ENCODE measurements around the gene MAPK6. TPM values are rescaled to one million over a fixed set of nuclear protein-coding genes. Genes with fewer than 3 reads are reported as not detected.
"Not testable (repeated sequence)": the region's sequence is repeated elsewhere in the genome, so short reads cannot be mapped to it uniquely, and the experiment has no call there.

Gene MAPK6
- total RNA-seq, 4 donors from 2014 or later, result 53.8 to 162 (median 69.2) TPM

DNA sequence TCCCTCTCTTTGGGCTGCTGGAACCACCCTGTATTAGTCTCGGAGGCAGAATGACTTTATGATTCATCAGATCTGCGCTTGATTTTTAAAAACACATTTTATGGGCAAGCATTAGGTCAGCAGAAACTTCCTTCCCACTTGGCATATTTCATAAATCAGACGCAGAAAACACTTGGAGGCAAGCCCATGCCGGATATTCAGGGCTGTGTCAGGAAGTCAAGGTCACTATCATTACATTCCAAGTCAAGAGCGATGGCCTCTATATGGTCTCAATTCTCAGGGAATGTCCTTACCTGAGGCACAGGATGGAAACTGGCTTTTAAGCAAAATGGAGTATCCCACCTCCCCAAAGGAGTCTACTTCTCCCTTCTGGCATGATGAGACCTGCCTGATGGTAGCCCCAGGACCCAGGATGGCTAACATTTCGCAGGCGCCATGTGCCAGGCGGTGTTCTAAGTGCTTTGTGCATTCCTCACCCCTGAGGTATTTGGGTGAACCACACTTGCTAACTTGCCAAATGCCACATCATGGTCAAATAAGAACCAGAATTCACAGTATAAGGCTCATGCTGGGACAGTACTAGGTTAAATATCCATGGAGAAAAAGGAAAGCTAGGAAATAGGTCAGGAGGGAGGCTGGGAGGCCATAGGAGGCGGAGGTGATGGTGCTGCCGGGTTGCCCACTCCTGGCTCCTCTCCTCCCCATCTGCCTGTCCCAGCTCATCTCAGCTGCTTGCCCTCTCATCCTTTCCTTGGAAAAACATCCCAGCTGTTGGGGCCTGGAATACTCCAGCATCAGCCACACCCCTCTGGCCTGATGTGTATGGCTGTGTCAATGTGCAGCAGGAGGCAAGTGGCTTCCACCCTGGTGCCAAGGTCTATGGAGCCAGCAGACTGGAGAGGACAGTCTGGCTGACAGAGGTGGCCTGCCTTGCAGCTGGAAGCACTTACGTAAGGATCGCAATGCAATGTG, 74.8 kb downstream of the MAPK6 start:
- Histone ChIP-seq H3K9me3 (peaks cover 0 to 5% (median 0%) of the 10 kb centered on the region in 3 donors), H3K36me3 (no peaks in the 10 kb centered on the region), H3K4me3 (no peak overlapping the region), H3K4me1 (peaks cover 29 to 48% (median 32%) of the 10 kb centered on the region in 3 donors), H3K27me3 (no peaks in the 10 kb centered on the region), H3K27ac (peak overlapping the region; percentile 78 to 84 (median 82))
- 38 to 40% methylated on average over 11 of the region's 12 CpGs for WGBS, 2 donors
- TF ChIP-seq POLR2A (IDR thresholded peaks at IDR 0.05), result no peak
- TF ChIP-seq, protein P1, sequence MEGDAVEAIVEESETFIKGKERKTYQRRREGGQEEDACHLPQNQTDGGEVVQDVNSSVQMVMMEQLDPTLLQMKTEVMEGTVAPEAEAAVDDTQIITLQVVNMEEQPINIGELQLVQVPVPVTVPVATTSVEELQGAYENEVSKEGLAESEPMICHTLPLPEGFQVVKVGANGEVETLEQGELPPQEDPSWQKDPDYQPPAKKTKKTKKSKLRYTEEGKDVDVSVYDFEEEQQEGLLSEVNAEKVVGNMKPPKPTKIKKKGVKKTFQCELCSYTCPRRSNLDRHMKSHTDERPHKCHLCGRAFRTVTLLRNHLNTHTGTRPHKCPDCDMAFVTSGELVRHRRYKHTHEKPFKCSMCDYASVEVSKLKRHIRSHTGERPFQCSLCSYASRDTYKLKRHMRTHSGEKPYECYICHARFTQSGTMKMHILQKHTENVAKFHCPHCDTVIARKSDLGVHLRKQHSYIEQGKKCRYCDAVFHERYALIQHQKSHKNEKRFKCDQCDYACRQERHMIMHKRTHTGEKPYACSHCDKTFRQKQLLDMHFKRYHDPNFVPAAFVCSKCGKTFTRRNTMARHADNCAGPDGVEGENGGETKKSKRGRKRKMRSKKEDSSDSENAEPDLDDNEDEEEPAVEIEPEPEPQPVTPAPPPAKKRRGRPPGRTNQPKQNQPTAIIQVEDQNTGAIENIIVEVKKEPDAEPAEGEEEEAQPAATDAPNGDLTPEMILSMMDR (IDR thresholded peaks at IDR 0.05), result no peak
- intact Hi-C loops (cut with DNase I), result no loop called here
- no peak for DNase-seq

DNA sequence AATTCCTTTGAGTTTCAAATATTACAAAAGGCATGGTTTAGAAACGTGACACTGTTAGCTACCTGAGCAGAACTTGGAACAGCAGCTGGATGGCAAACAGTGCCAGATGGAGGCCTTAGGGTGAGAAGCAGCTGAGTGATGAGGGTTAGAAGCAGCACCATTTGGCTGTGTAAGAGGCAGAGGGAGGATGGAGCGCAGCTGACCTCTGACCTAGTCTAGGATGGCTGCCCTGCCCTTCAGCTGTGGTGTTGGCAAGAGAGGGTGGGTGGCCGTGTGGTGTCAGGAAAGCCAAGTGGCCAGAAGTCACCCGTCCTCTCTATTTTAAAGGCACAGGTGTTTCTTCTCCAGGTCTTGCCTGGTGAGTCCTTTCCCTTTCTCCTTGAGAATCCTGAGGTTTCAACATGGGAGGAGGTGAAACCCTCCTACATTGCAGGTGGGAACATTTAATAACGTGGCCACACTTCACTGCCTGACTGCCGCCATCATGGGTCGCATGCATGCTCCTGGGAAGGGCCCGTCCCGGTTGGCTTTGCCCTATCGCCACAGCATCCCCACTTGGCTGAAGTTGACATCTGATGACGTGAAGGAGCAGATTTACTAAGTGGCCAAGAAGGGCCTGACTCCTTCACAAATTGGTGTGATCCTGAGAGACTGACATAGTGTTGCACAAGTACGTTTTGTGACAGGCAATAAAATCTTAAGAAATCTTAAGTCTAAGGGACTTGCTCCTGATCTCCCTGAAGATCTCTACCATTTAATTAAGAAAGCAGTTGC, 76.0 kb downstream of the MAPK6 start:
- H3K27ac ChIP-seq, result peak overlapping the region; percentile 78 to 84 (median 82)
- WGBS, 2 donors, result 63 to 78% methylated on average over 4 to 12 of the region's 12 CpGs
- intact Hi-C loops (cut with DNase I), result no loop called here
- no peaks in the 10 kb centered on the region for H3K36me3 ChIP-seq
- no peak overlapping the region for H3K4me3 ChIP-seq
- peaks cover 0 to 5% (median 0%) of the 10 kb centered on the region in 3 donors for H3K9me3 ChIP-seq
- no peak for DNase-seq
- H3K27me3 ChIP-seq, result no peaks in the 10 kb centered on the region
- TF ChIP-seq, protein P1 (IDR thresholded peaks at IDR 0.05), result no peak
- no peak for TF ChIP-seq POLR2A (IDR thresholded peaks at IDR 0.05)
- peaks cover 29 to 48% (median 32%) of the 10 kb centered on the region in 3 donors for H3K4me1 ChIP-seq

DNA sequence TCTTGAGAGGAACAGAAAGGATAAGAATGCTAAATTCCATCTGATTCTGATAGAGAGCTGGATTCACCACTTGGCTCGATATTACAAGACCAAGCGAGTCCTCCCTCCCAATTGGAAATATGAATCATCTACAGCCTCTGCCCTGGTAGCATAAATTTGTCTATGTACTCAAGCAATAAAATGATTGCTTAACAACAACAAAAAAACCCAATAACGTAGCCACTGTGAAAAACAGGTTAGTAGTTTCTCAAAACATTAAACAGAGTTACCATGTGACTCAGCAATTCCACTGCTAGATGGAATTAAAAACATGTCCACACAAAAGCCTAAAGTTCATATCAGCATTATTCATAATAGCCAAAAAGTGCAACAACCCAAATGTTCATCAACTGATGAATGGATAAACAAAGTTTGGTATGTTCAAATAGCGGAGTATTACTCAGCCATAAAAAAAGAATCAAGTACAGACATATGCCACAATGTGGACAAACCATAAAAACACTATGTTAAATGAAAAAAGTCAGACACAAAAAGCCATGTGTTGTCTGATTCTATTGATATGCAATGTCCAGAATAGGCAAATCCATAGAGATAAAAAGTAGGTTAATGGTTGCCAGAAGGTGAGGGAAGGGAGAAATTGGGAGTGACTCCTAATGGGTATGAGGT, 76.7 kb downstream of the MAPK6 start:
- H3K27me3 ChIP-seq, result no peaks in the 10 kb centered on the region
- no peaks in the 10 kb centered on the region for H3K9me3 ChIP-seq
- intact Hi-C loops (cut with DNase I), result no loop called here
- H3K4me1 ChIP-seq, result peaks cover 29 to 48% (median 32%) of the 10 kb centered on the region in 3 donors
- DNase-seq, result no peak
- peak overlapping the region; percentile 78 to 84 (median 82) for H3K27ac ChIP-seq
- TF ChIP-seq, protein P1 (IDR thresholded peaks at IDR 0.05), result no peak
- no peak for TF ChIP-seq POLR2A (IDR thresholded peaks at IDR 0.05)
- no peak overlapping the region for H3K4me3 ChIP-seq
- H3K36me3 ChIP-seq, result no peaks in the 10 kb centered on the region
- 20 to 22% methylated on average over 4 of the region's 4 CpGs for WGBS, 2 donors

DNA sequence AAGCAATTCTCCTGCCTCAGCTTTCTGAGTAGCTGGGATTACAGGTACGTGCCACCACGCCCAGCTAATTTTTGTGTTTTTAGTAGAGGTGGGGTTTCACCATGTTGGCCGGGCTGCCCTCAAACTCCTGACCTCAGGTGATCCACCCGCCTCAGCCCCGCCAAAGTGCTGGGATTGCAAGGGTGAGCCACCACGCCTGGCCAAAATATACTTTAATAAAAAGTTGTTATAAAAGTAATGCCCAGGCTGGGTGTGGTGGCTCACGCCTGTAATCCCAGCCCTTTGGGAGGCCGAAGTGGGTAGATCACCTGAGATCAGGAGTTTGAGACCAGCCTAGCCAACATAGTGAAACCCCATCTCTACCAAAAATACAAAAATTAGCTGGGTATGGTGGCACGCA, 77.5 kb downstream of the MAPK6 start:
- DNase-seq; H3K27me3 ChIP-seq; intact Hi-C loops (cut with DNase I); H3K36me3 ChIP-seq; H3K9me3 ChIP-seq; H3K4me3 ChIP-seq: not testable (repeated sequence)
- Histone ChIP-seq H3K27ac (peak overlapping the region in 3 of 4 donors; percentile 27 to 84 (median 83)), H3K4me1 (peaks cover 29 to 48% (median 37%) of the 10 kb centered on the region in 3 donors)
- WGBS, 2 donors, result 52 to 80% methylated on average over 7 of the region's 9 CpGs

DNA sequence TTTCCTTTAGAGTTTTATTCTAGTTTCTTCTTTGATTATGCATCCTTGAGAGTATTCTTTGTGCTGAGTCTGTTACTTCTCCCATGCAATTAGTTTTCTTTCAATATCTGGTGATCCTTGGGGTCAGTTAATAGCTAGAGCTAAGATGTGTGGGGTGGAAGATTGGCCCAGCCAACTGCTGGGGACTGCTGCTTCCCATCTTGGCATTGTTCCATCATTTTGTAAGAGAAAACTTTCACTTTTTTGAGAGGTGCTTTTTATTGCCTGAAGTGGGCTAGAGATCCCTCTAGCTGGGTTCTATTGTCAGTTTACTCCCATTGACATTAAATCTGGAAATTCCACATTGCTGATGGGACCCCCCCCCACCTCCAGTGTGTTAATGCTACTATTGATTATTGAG, 78.2 kb downstream of the MAPK6 start:
- no peaks in the 10 kb centered on the region for H3K9me3 ChIP-seq
- H3K27ac ChIP-seq, result peak overlapping the region in 1 of 4 donors; percentile 84
- H3K36me3 ChIP-seq, result no peaks in the 10 kb centered on the region
- H3K4me1 ChIP-seq, result peaks cover 29 to 48% (median 37%) of the 10 kb centered on the region in 3 donors
- intact Hi-C loops (cut with DNase I), result no loop called here
- H3K4me3 ChIP-seq, result no peak overlapping the region
- H3K27me3 ChIP-seq, result no peaks in the 10 kb centered on the region
- TF ChIP-seq, protein P1 (IDR thresholded peaks at IDR 0.05), result no peak
- no peak for TF ChIP-seq POLR2A (IDR thresholded peaks at IDR 0.05)
- DNase-seq, result no peak
